Subcutaneous abdominal adipose tissue (tissue), 5 donors: Measurements from ENCODE around the gene PAPSS2.
A peak's percentile ranks its signal among the peaks of the same experiment; 100 is the strongest.

Experiments used
- H3K27ac ChIP-seq: one replicate; pipeline ENCODE4 v1.7.0; 2013; ENCODE audit warnings: low read depth, mild to moderate bottlenecking, inconsistent platforms, low read length, moderate library complexity
- H3K27me3 ChIP-seq, 5 donors: one replicate each; pipeline ENCODE4 v1.7.0; 2013; ENCODE audit warnings: low read length in 5 of 5, inconsistent platforms in 1 of 5; ENCODE audit not compliant: control insufficient read depth in 5 of 5, insufficient read depth in 4 of 5
- H3K36me3 ChIP-seq, 5 donors: one replicate each; pipeline ENCODE4 v1.7.0; 2013; ENCODE audit warnings: low read length in 5 of 5; ENCODE audit not compliant: control insufficient read depth in 5 of 5, insufficient read depth in 5 of 5
- H3K4me1 ChIP-seq, 5 donors: one replicate each; pipeline ENCODE4 v1.7.0; 2013; ENCODE audit warnings: low read length in 5 of 5, mild to moderate bottlenecking in 3 of 5, moderate library complexity in 1 of 5; ENCODE audit not compliant: control insufficient read depth in 5 of 5, insufficient read depth in 5 of 5
- H3K4me3 ChIP-seq, 5 donors: one replicate each; pipeline ENCODE4 v1.7.0; 2013; ENCODE audit warnings: low read length in 5 of 5, low read depth in 1 of 5
- H3K9ac ChIP-seq, 5 donors: one replicate each; pipeline ENCODE4 v1.7.0; 2013; ENCODE audit warnings: low read length in 5 of 5, mild to moderate bottlenecking in 4 of 5, moderate library complexity in 3 of 5
- H3K9me3 ChIP-seq, 5 donors: one replicate each; pipeline ENCODE4 v1.7.0; 2013; ENCODE audit warnings: low read length in 5 of 5; ENCODE audit not compliant: control insufficient read depth in 5 of 5
- donor health status: healthy.
- donor health status: healthy.
- donor health status: healthy.
- donor health status: healthy.
- donor health status: healthy.

The PAPSS2 gene

DNA sequence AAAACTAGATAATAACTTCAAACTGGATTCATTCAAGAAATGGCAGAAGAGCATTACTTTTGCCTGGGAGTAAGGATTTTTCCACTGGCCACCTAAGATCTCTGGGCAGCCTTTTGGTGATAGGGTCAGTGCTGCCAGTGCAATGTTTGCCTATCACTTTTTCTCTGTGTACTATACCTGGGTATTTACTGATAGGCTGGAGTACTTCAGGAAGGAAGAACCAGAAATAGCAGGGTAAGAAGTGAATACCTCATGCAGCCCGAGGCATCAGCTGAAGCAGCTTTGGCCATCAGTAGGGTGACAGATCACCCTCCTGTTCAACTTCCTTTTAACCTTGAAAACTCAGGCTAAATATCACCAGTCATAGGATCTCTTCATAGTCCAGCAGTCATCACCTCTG, 5.5 kb upstream of the PAPSS2 start:
- Histone ChIP-seq H3K9me3 (no peaks in the 10 kb centered on the region), H3K4me1 (peaks cover 2 to 18% (median 15%) of the 10 kb centered on the region in 5 donors), H3K4me3 (no peak overlapping the region), H3K36me3 (no peaks in the 10 kb centered on the region), H3K27ac (no peak overlapping the region), H3K9ac (no peak overlapping the region), H3K27me3 (no peaks in the 10 kb centered on the region)

- peak overlapping the region; percentile 81 for H3K27ac ChIP-seq
These were observed 3.1 kb upstream of the PAPSS2 start for GRCh38 chr10:87656431-87657072.

GRCh38 chr10:87657371-87657770, 2.3 kb upstream of the PAPSS2 start:
- Histone ChIP-seq H3K9ac (peak overlapping the region in 1 of 5 donors; percentile 40), H3K27ac (peak overlapping the region; percentile 81), H3K36me3 (no peaks in the 10 kb centered on the region)

More at GRCh38 chr10:87656431-87657072, 3.1 kb upstream of the PAPSS2 start:
- Histone ChIP-seq H3K9me3 (no peaks in the 10 kb centered on the region), H3K4me3 (no peak overlapping the region), H3K27me3 (no peaks in the 10 kb centered on the region), H3K4me1 (peaks cover 4 to 32% (median 29%) of the 10 kb centered on the region in 5 donors), H3K36me3 (no peaks in the 10 kb centered on the region), H3K9ac (peak overlapping the region in 1 of 5 donors; percentile 40)

DNA sequence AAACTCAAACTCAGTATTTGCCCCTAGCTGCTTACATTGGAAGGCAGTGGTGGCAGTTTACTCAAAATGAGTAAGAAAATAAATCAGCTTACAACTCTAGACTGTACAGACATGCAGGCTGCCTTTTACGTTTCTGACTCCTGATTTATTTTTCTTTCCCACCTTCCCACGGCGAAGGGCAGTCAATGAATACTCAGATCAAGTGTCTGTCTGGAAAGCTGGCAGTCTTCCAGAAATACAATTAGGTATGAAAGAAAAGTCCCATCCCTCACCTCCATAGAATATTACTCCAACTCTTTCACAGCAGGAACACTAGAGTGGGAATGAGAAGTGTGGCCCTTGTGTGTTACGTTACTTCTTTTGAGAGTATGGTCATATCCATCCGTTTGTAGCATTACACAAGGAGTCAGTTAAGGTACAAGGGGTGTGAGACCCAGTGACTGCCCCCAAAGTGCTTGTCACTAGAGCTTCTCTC, 1.3 kb upstream of the PAPSS2 start:
- Histone ChIP-seq H3K27me3 (no peaks in the 10 kb centered on the region), H3K9me3 (no peaks in the 10 kb centered on the region), H3K4me1 (peaks cover 4 to 45% (median 34%) of the 10 kb centered on the region in 5 donors), H3K36me3 (no peaks in the 10 kb centered on the region), H3K9ac (no peak overlapping the region), H3K4me3 (no peak overlapping the region), H3K27ac (peak overlapping the region; percentile 81)

More at GRCh38 chr10:87657371-87657770, 2.3 kb upstream of the PAPSS2 start:
- Histone ChIP-seq H3K9me3 (no peaks in the 10 kb centered on the region), H3K27me3 (no peaks in the 10 kb centered on the region), H3K4me3 (no peak overlapping the region), H3K4me1 (peaks cover 4 to 40% (median 34%) of the 10 kb centered on the region in 5 donors)

- Histone ChIP-seq H3K27me3 (no peaks in the 10 kb centered on the region), H3K27ac (peak overlapping the region; percentile 81), H3K4me1 (peaks cover 4 to 45% (median 34%) of the 10 kb centered on the region in 5 donors), H3K9ac (peak overlapping the region in 2 of 5 donors; percentile 21 to 59), H3K9me3 (no peaks in the 10 kb centered on the region), H3K4me3 (peak overlapping the region; percentile 61 to 97 (median 92)), H3K36me3 (no peaks in the 10 kb centered on the region)
These were observed 671 bp upstream of the PAPSS2 start for GRCh38 chr10:87658858-87659555.

- peak overlapping the region; percentile 81 for H3K27ac ChIP-seq
- peak overlapping the region; percentile 88 to 96 (median 93) for H3K9ac ChIP-seq
- peaks cover 4 to 48% (median 34%) of the 10 kb centered on the region in 5 donors for H3K4me1 ChIP-seq
These were observed 931 bp downstream of the PAPSS2 start for GRCh38 chr10:87660484-87661133.

DNA sequence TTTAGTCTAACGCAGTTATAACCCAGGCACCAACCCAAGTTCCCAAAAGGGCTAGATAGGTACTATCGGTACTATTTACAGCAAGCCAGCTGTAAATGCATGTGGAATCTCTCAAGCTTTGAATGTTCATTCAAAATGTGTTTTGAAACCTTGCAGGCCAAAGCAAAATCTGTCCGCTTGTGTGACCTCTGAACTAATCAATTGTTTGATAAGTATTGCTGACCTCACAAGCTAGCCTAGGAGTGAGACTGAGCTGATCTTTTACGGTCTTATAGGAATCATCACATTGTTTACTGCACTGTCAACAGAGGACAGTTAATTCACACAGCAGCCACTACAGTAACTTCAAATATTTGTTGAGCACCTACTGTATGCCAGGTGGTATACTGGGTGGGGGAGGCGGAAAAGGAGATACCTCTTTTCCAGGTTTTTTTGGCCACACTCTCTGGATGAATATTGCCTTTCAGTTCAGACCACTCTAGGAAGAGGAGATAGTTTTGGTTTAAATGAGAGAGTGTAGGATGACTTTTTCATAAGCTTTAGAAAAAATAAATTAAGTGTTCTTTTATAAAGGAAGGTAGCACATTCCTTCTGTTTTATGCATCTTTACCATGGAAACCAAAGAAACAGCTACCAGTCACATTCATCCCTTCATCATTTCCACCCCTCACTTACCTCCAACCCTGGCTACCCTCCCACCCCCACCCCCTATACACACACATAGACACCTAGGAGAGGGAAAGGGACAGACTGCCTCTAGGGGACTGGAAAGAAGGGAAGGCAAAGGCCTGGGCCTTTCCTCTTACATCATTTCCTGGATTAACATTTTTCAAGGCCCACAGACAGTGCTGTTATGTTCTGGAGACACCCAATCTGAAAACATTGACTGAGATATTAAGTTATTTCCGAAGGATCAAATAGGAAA, 2.4 kb downstream of the PAPSS2 start:
- peak overlapping the region in 1 of 5 donors; percentile 39 for H3K9ac ChIP-seq

More at GRCh38 chr10:87660484-87661133, 931 bp downstream of the PAPSS2 start:
- H3K9me3 ChIP-seq = no peaks in the 10 kb centered on the region
- peak overlapping the region; percentile 89 to 97 (median 93) for H3K4me3 ChIP-seq
- peaks cover 0 to 2% (median 0%) of the 10 kb centered on the region in 5 donors for H3K36me3 ChIP-seq
- H3K27me3 ChIP-seq = no peaks in the 10 kb centered on the region

DNA sequence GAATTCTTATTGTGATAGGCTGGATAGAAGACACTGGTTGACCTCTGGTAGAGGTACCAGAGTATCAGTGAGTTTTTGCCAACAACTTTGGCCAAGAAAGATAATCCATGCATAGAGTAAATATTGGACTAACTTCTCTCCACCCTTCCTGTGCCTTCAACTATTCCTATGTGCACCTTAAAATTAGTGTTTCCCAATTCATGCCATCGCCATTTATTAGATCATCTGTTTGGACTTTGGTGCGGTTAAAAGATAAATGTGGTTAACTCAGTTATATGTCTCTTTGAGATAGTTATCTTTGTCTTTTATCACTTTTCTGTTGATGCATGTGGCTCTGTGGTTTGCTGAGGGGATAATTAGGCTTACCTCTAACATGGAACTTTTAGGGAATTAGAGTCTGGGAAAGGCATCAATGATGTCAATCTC, 4.6 kb downstream of the PAPSS2 start:
- H3K9me3 ChIP-seq = no peaks in the 10 kb centered on the region
- H3K27me3 ChIP-seq = no peaks in the 10 kb centered on the region
- H3K4me3 ChIP-seq = no peak overlapping the region
- peaks cover 0 to 28% (median 18%) of the 10 kb centered on the region in 5 donors for H3K4me1 ChIP-seq
- no peak overlapping the region for H3K27ac ChIP-seq
- peaks cover 0 to 14% (median 7%) of the 10 kb centered on the region in 5 donors for H3K36me3 ChIP-seq
- no peak overlapping the region for H3K9ac ChIP-seq

More for the DNA sequence above, 2.4 kb downstream of the PAPSS2 start:
- Histone ChIP-seq H3K27ac (no peak overlapping the region), H3K9me3 (no peaks in the 10 kb centered on the region), H3K36me3 (peaks cover 0 to 14% (median 7%) of the 10 kb centered on the region in 5 donors), H3K27me3 (no peaks in the 10 kb centered on the region), H3K4me1 (peaks cover 4 to 41% (median 28%) of the 10 kb centered on the region in 5 donors), H3K4me3 (peak overlapping the region in 4 of 5 donors; percentile 89 to 97 (median 94))

GRCh38 chr10:87667493-87667892, 7.8 kb downstream of the PAPSS2 start:
- peaks cover 0 to 14% (median 11%) of the 10 kb centered on the region in 5 donors for H3K4me1 ChIP-seq
- no peak overlapping the region for H3K27ac ChIP-seq
- no peaks in the 10 kb centered on the region for H3K27me3 ChIP-seq
- no peak overlapping the region for H3K4me3 ChIP-seq
- no peak overlapping the region for H3K9ac ChIP-seq
- H3K36me3 ChIP-seq = peaks cover 0 to 14% (median 7%) of the 10 kb centered on the region in 5 donors
- no peaks in the 10 kb centered on the region for H3K9me3 ChIP-seq
